ENCODE measurements around the gene SGMS1.

GRCh38 chr10:50316695-50317648, 306.8 kb downstream of the SGMS1 start:
- TF ChIP-seq CTCF (optimal IDR thresholded peaks at IDR 0.05 in 1 of 3, IDR thresholded peaks at IDR 0.05 in 1 of 3, conservative IDR thresholded peaks at IDR 0.05 in 1 of 3; ENCODE audit: extremely low read depth in 1 of 3, insufficient read depth in 2 of 3, low read length in 3 of 3) = no peak
- no peak for TF ChIP-seq EZH2 (IDR thresholded peaks at IDR 0.05; ENCODE audit: low read length)
